ENCODE data around the gene CACHD1. TPM values are rescaled to one million over a fixed set of nuclear protein-coding genes. Genes with fewer than 3 reads are reported as not detected.

CACHD1 gene
- total and polyA plus RNA-seq, 8 donors = 11.3 to 38.0 (median 32.7) TPM

DNA sequence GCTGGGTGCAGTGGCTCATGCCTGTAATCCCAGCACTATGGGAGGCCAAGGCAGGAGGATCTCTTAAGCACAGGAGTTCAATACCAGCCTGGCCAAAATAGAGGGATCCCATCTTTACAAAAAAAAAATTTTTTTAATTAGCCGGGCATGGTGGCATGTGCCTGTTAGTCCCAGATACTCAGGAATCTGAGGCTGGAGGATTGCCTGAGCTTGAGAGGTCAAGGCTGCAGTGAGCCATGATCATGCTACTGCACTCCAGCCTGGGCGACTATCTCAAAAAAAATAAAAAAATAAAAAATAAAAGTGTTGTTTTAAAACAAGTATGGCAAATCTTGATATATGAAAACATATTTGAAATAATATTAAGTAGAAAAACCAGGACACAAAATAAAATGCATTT, 44.4 kb upstream of the CACHD1 start:
- intact Hi-C loops (cut with DNase I) = no loop called here
- H3K36me3 ChIP-seq = no peaks in the 10 kb centered on the region
- no peaks in the 10 kb centered on the region for H3K27me3 ChIP-seq
- H3K9me3 ChIP-seq = no peaks in the 10 kb centered on the region
- no peaks in the 10 kb centered on the region for H3K4me1 ChIP-seq
- no peak overlapping the region for H3K4me3 ChIP-seq
- DNase-seq (no peak), ATAC-seq (no peak)
- no peak overlapping the region for H3K27ac ChIP-seq
- TF ChIP-seq, protein P1, sequence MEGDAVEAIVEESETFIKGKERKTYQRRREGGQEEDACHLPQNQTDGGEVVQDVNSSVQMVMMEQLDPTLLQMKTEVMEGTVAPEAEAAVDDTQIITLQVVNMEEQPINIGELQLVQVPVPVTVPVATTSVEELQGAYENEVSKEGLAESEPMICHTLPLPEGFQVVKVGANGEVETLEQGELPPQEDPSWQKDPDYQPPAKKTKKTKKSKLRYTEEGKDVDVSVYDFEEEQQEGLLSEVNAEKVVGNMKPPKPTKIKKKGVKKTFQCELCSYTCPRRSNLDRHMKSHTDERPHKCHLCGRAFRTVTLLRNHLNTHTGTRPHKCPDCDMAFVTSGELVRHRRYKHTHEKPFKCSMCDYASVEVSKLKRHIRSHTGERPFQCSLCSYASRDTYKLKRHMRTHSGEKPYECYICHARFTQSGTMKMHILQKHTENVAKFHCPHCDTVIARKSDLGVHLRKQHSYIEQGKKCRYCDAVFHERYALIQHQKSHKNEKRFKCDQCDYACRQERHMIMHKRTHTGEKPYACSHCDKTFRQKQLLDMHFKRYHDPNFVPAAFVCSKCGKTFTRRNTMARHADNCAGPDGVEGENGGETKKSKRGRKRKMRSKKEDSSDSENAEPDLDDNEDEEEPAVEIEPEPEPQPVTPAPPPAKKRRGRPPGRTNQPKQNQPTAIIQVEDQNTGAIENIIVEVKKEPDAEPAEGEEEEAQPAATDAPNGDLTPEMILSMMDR (IDR thresholded peaks at IDR 0.05) = no peak

DNA sequence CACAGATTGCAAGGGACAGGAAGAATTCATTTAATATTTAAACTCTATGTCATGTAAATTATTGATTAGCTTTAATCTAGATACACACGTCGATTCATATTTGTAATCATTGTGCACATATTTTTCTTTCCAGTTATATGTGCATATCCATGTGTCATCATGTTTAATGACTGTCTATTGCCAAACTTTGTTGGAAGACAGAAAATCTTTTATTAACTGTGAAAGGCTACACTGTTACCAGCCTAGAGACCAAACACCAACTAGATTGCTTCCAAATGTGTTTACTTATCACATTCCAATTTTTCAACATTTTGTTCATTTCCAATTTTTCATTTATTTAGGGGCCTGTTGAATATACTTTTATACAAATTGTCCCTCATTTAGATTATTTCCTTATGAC, 43.2 kb upstream of the CACHD1 start:
- no peak for DNase-seq

DNA sequence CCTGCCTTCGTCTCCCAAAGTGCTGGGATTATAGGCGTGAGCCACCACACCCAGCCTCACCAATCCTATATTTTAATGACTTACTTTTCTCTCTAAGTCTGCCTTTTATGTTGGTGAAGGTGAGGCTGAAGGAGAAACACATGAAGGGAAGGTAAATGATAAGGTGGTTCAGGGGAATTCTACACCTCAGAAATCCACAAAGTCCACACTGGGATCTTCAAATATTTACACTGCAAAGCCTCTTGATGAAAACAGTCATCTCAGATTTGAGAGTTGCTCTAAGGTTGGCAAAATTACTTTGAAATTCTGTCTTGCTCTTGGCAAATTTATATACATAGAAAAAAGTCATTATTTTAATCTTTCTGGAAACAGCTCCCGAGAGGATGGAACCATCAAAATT, 42.0 kb upstream of the CACHD1 start:
- DNase-seq (no peak), ATAC-seq (peak; percentile 77)
- Histone ChIP-seq H3K4me3 (no peak overlapping the region), H3K36me3 (no peaks in the 10 kb centered on the region), H3K4me1 (no peaks in the 10 kb centered on the region), H3K27me3 (no peaks in the 10 kb centered on the region), H3K27ac (no peak overlapping the region), H3K9me3 (no peaks in the 10 kb centered on the region)
- TF ChIP-seq, protein P1 (IDR thresholded peaks at IDR 0.05) = no peak
- intact Hi-C loops (cut with DNase I) = no loop called here

More for the DNA sequence above, 43.2 kb upstream of the CACHD1 start:
- Histone ChIP-seq H3K36me3 (no peaks in the 10 kb centered on the region), H3K4me1 (no peaks in the 10 kb centered on the region), H3K27me3 (no peaks in the 10 kb centered on the region), H3K27ac (no peak overlapping the region), H3K9me3 (no peaks in the 10 kb centered on the region), H3K4me3 (no peak overlapping the region)
- intact Hi-C loops (cut with DNase I) = no loop called here
- no peak for ATAC-seq
- TF ChIP-seq, protein P1 (IDR thresholded peaks at IDR 0.05) = no peak

DNA sequence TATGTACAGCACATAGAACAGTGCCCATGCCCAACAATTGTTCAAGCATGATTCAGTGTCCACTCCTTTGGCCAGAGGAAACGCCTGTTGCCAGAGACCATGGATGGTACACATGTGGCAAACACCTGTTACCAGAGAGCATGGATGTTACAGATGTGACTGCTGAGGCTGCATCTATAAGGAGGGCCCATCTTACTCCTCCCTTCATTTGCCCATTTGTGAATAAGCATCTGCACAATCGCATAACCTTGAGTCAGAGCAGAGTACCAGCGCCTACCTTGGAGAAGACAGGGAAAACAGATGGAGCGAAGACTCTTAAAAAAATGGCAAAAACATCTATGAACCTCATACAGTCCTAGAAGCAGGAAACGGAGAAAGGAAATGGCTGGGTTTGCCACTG, 36.6 kb upstream of the CACHD1 start:
- intact Hi-C loops (cut with DNase I) = no loop called here
- Histone ChIP-seq H3K9me3 (no peaks in the 10 kb centered on the region), H3K36me3 (no peaks in the 10 kb centered on the region), H3K4me3 (no peak overlapping the region), H3K4me1 (no peaks in the 10 kb centered on the region), H3K27me3 (no peaks in the 10 kb centered on the region), H3K27ac (no peak overlapping the region)
- DNase-seq (no peak), ATAC-seq (no peak)
- TF ChIP-seq, protein P1 (IDR thresholded peaks at IDR 0.05) = no peak

DNA sequence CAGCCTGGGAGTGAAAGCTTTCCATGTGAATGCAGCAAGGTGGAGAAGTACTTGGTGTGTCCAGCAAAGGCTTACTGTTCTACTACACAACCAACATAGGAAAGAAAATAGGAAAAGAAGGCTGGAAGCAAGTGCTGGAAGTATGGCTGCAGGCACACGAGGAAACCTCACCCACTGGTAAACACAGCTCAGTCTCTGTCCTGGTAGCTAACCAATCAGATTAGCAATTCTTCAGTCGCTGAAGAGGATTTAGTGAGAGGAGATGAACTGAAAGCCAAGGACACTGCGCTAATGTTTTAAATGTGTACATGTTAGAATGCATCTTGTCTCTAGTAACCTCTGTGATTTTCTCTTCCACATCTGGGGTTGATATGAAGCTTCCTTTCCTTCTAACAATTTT, 36.2 kb upstream of the CACHD1 start:
- TF ChIP-seq, protein P1 (IDR thresholded peaks at IDR 0.05) = no peak
- Histone ChIP-seq H3K9me3 (no peaks in the 10 kb centered on the region), H3K27me3 (no peaks in the 10 kb centered on the region), H3K27ac (no peak overlapping the region), H3K4me3 (no peak overlapping the region), H3K36me3 (no peaks in the 10 kb centered on the region), H3K4me1 (no peaks in the 10 kb centered on the region)
- ATAC-seq (no peak), DNase-seq (no peak)
- intact Hi-C loops (cut with DNase I) = no loop called here
